ENCODE data around the gene SLC34A3.

Gene SLC34A3

DNA sequence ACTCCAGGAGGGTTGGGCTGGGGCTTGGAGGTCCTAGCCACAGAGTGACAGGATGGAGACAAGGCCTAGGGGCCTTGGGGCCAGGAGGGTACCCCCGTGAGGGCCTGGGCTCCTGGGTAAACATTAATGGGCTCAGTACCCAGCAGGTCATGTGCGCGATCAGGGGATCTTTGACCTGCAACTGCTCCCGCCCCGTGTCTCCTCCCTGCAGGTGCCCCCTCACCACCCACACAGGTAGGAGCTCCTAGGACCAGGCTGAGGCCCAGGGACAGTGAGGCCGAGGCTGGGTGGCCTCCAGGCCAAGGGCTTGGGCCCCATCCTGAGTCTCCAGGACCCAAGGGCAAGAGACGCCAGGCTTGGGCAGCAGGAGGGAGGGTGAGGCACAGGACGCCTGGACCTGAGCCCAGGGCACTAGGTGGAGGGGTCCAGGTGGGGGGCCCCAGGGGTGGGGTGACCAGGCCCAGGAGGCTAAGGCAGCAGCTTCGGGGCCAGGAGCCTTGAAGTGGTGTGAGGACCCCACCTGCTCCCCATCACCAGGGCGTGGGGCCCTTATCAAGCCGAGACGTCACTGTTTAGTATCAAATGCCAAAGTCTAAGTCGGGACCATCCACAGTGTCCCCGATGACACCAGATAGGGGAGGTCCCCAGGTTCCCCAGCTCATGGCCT lies at the start of gene SLC34A3:
Gene SLC34A3, plus strand, starts transcription at position 197 of the 667 bp plus-strand sequence. CDS start 802 bp downstream, outside the sequence.
- no peak for DNase-seq

- DNase-seq, result no peak
Observed at GRCh38 chr9:137181680-137182079, 49.0 kb upstream of the SLC34A3 start.

DNA sequence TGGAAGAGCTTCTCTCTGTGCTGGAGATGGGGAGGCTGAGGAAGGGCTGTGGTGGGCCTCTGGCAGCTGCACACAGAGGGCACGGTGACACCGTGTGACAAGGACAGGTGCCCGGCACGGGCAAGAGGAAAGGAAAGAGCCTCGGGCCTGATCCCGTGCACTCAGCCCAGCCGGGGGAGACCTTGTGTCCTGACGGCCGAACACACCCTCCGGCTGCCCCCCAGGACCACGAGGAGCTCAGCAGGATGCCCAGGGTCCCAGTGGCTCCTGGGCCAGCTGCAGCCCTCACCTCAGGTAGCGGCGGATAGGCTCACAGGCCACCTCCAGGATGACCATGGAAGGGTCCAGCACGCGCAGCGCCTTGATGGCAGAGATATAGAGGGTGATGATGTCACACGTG lies 47.9 kb upstream of the SLC34A3 start:
- no peak for DNase-seq

DNA sequence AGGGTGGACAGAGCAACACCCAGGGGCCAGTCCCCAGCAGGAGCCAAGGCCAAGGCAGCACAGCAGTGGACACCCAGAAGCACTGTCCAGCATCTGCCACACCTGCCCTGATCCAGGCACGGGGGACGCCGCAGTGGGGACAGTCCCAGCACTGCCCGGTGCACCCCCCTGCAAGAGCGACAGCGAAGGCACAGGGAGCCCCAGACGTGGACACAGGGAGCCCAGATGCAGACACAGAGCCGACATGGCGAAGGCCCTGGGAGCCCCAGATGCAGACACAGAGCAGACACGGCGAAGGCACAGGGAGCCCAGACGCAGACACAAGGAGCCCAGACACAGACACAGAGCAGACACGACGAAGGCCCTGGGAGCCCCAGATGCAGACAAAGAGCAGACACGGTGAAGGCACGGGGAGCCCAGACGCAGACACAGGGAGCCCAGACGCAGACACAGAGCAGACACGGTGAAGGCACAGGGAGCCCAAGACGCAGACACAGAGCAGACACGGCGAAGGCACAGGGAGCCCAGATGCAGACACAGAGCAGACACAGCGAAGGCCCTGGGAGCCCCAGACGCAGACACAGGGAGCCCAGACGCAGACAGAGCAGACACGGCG lies 46.6 kb upstream of the SLC34A3 start:
- DNase-seq, result no peak

DNA sequence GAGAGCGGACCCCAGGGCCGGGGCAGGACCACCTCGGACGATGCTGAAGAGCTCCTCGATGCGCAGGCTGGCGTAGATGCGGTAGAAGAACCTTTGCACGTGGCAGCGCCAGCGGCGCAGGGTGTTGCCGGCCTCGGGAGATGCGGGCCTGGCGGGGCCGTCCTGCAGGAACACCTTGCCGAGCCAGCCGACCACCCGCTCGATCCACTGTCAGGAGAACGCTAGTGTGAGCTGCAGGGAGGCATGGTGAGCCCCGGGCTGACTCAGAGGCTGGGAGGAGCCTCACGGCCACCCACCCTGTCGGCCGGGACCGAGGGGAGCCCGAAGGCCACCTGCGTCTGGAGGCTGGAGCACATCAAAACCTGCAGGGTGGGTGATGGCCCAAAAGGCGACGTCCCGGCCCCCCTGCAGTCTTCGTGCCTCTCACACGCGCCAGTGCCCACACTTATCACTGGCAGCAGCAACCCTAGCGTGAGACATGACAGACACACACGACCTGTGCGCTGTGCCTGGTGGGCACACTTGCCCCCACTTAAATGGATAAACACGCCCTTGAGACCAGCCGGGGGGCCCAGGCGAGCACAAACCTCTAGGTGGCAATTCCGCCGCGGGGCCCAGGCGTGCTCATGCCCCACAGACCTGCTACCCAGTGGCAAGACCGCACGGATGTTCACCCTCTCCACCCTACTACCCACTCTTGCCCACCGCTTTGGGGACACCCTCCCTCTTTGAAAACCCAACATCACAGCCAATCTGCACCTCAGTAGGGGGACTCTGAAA lies 45.6 kb upstream of the SLC34A3 start:
- no peak for DNase-seq

DNA sequence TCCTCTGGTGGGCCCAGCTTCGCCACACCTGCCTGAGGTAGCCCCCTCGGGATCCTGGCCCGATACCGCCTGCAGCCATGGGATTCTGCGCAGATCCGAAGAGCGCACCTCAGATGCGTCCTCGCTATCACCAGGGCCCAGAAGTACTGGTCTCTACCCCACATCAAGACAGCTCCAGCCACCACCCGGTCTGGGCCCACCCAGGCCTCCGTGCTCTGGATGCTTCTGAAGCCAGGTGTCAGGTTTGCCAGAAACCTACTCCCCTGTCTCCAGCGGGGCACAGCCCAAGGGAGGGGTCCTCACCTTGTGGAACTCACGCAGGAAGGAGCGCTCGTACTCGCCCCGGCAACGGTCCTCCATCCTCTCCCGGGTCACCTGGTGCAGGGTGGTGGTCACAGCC lies 44.8 kb upstream of the SLC34A3 start:
- no peak for DNase-seq

GRCh38 chr9:137186385-137186784 lies 44.3 kb upstream of the SLC34A3 start:
- DNase-seq, result no peak

GRCh38 chr9:137187386-137187785 lies 43.3 kb upstream of the SLC34A3 start:
- no peak for DNase-seq

- DNase-seq, result no peak
Observed at GRCh38 chr9:137188086-137188489, 42.6 kb upstream of the SLC34A3 start.

DNA sequence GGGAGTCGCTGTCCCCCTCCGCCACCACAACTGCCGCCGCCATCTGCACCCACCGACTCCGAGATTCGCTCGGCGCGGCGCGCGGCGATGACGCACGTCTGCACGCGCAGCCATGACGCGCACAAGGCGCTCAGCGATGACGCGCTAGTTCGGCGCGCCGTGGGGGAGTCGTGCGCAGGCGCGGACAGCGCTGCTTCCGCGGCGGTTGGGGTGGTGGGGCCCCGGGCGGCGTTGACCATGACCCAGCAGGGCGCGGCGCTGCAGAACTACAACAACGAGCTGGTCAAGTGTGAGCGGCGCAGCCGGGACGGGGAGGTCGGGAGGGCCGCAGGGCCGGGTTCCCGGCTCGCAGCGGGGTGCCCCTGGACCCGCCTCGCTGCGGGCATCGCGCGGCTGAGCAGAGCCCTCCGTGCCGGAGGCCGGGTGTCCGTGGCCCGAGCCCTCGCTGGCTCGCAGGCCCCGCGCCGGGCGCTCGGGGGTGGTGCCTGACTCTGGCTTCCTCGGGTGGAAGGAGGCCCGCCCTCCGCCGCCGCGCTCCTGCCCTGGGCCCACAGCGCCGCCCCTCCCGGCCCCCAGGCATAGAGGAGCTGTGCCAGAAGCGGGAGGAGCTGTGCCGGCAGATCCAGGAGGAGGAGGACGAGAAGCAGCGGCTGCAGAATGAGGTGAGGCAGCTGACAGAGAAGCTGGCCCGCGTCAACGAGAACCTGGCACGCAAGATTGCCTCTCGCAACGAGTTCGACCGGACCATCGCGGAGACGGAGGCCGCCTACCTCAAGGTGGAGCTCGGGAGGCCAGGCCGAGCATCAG lies 42.0 kb upstream of the SLC34A3 start, which contains the start of the genes ANAPC2 and SSNA1:
Gene ANAPC2, minus strand, starts transcription at position 71 of the 807 bp plus-strand sequence. Its CDS starts 28 bp downstream, at position 43.
Gene SSNA1, plus strand, starts transcription at position 187 of the 807 bp plus-strand sequence. Its CDS starts 51 bp downstream, at position 238.
- peak; percentile 75 for DNase-seq

- DNase-seq, result no peak
Observed at GRCh38 chr9:137189297-137190295, 41.1 kb upstream of the SLC34A3 start.

GRCh38 chr9:137190315-137190856 lies 40.3 kb upstream of the SLC34A3 start:
- no peak for DNase-seq

DNA sequence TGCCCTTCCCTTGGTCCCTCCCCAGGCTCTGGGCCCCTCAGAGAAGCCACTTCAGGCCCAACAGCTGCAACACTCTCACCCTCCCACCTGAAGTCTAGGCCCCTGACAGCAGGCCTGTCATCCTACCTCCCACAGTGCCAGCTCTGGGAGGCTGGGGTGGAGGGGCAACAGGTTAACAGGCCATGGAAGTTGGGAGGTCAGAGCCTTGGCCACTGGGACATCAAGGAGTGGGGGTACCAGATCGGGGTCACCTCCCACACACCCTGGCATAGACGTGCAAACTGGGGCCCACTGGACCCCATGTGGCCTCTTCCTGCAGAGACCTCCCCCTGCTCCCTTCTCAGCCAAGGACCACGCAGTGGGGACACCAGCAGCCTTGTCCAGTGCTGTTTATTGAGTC lies 39.5 kb upstream of the SLC34A3 start:
- DNase-seq, result no peak

GRCh38 chr9:137191691-137192447 lies 38.8 kb upstream of the SLC34A3 start:
- DNase-seq, result no peak

DNA sequence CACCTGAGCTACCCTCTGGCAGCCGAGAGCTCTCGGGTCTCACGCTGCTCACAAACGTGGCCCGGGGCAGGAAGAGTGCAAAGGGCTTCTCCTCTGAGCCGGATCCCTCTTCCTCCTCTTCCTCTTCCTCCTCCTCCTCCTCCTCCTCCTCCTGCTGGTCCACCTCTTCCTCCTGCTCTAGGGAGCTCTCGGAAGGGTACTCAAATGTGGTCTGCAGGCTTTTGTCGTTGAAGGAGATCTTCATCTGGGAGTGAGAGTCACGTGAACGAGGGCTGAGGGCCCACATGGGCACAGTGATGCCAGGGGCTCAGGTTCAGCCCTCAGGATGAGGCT lies 38.3 kb upstream of the SLC34A3 start:
- no peak for DNase-seq

GRCh38 chr9:137192859-137193258 lies 37.8 kb upstream of the SLC34A3 start:
- no peak for DNase-seq

- no peak for DNase-seq
Observed at GRCh38 chr9:137193771-137194170, 36.9 kb upstream of the SLC34A3 start.

GRCh38 chr9:137194388-137194787 lies 36.3 kb upstream of the SLC34A3 start:
- DNase-seq, result no peak

DNA sequence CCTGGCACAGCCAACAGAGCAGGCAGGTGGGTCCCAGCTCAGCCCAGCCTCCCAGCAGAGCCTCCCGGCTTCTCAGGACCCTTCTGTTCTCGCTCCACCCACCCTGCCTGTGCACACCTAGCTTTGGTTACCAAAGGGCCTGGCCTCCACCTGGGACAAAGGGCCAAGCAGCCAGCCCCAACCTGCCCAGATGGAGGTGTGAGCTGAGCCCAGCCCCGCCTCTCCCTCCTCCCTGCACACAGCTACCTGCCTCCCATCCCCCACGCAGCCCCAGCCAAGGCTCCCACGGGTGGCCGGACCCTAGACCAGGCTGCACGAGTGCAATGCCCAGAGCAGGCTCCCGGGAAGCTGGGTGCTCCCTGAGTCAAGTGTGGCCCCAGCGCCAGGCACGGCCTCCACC lies 35.8 kb upstream of the SLC34A3 start:
- DNase-seq, result no peak

GRCh38 chr9:137195525-137196220 lies 35.0 kb upstream of the SLC34A3 start:
- no peak for DNase-seq
